ENCODE results near the gene RPL19.

DNA sequence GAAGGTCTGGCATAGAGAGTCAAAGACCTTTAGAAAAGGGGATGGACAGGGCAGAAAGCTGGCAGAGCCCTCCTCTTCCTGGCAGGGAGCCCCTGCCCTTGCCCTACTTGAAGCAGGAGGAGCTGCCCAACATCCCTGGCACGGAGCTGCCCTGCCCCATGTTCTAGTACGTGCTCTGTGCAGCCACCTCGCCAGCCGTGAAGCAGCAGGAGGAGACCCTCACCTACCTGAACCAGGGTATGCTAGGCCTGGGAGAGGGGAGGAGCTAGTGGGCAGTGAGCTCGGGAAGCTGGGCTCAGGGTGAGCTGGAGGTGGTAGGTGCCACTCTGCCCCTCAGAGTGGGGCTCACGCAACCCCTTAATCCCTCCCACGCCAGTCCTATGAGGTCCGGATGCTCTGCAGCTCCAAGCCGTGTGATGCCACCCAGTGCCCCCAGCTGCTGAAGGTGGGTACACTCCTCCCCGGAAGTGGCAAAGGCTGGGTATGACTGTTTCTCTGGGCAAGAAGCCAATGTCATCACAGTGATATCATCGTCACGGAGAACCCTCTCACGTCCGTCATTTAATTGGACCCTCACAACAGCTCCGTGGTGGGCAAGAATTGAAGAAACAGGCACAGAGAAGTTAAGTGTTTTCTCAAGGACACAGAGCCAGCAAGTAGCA lies 38.4 kb downstream of the RPL19 start:
- TF ChIP-seq SPI1 (IDR thresholded peaks at IDR 0.05; ENCODE audit: low read depth, low read length) (no peak), POLR2AphosphoS5 (IDR thresholded peaks at IDR 0.05; ENCODE audit: low read depth, low read length) (no peak), POLR2A (IDR thresholded peaks at IDR 0.05; ENCODE audit: low read depth, low read length) (no peak), TAF1 (IDR thresholded peaks at IDR 0.05; ENCODE audit: low read depth, low read length) (no peak)

Measured in GM12891 (cell line).